HepG2 (cell line): ENCODE measurements around the gene BABAM2. TPM values are rescaled to one million over a fixed set of nuclear protein-coding genes. Genes with fewer than 3 reads are reported as not detected.
A peak's percentile ranks its signal among the peaks of the same experiment; 100 is the strongest.

ENCODE experiments used
- CENPT ChIP-seq: sonication (generic); formaldehyde crosslinking; IDR thresholded peaks from 2 replicates; pipeline ENCODE4 v1.8.0; 2022; ENCODE audit warnings: low read depth, mild to moderate bottlenecking, moderate library complexity, missing genetic modification reagents
- DR1 ChIP-seq: sonication (generic); formaldehyde crosslinking; IDR thresholded peaks from 2 replicates; pipeline ENCODE4 v1.8.0; 2021; ENCODE audit warnings: mild to moderate bottlenecking, missing genetic modification reagents, inconsistent platforms
- EZH2 ChIP-seq: conservative IDR thresholded peaks from 2 replicates; pipeline ENCODE4 v1.6.1; 2012; ENCODE audit warnings: mild to moderate bottlenecking, low read depth, low read length, moderate library complexity
- NPAS2 ChIP-seq: sonication (generic); formaldehyde crosslinking; IDR thresholded peaks from 2 replicates; pipeline ENCODE4 v1.8.0; 2022; ENCODE audit warnings: mild to moderate bottlenecking, missing genetic modification reagents, borderline replicate concordance
- PCBP2 ChIP-seq: fragments of 200-400 bp; formaldehyde crosslinking; optimal IDR thresholded peaks from 2 replicates; pipeline ENCODE3; 2018; ENCODE audit warnings: low read length, low read depth; ENCODE audit not compliant: poor library complexity, severe bottlenecking
- RELA ChIP-seq: sonication (generic); formaldehyde crosslinking; IDR thresholded peaks from 2 replicates; pipeline ENCODE4 v1.4.0; 2020; ENCODE audit warnings: missing genetic modification reagents
- THAP11 ChIP-seq: IDR thresholded peaks from 2 replicates; pipeline ENCODE4 v1.6.1; 2016; ENCODE audit warnings: missing biosample characterization, missing genetic modification reagents
- ZEB1 ChIP-seq: IDR thresholded peaks from 2 replicates; pipeline ENCODE4 v1.6.1; 2012; ENCODE audit warnings: mild to moderate bottlenecking, low read depth, inconsistent platforms; ENCODE audit not compliant: insufficient replicate concordance
- ZNF101 ChIP-seq: sonication (generic); formaldehyde crosslinking; IDR thresholded peaks from 2 replicates; pipeline ENCODE4 v1.4.0; 2020; ENCODE audit warnings: mild to moderate bottlenecking, low read depth, missing genetic modification reagents, borderline replicate concordance
- ZNF33B ChIP-seq: sonication (generic); formaldehyde crosslinking; IDR thresholded peaks from 2 replicates; pipeline ENCODE4 v1.5.1; 2020; ENCODE audit warnings: mild to moderate bottlenecking, missing genetic modification reagents
- ZNF496 ChIP-seq: sonication (generic); formaldehyde crosslinking; IDR thresholded peaks from 2 replicates; pipeline ENCODE4 v1.8.1; 2023; ENCODE audit warnings: mild to moderate bottlenecking, moderate library complexity, missing genetic modification reagents; ENCODE audit not compliant: insufficient replicate concordance
- ZSCAN22 ChIP-seq: sonication (generic); formaldehyde crosslinking; IDR thresholded peaks from 2 replicates; pipeline ENCODE4 v1.4.0; 2020; ENCODE audit warnings: mild to moderate bottlenecking, missing genetic modification reagents
- polyA plus RNA-seq, 8 experiments: library from polyadenylated mRNA; depleted of rRNA in 3 of 8; stranded (reverse) in 7 of 8; unstranded in 1 of 8; fragments of >200 nt; fragmentation: Illumina TruSeq in 4 of 8; extraction: Trizol in 4 of 8; gene quantifications; 2 replicates each; pipeline versions ENCODE4 v1.2.1 to v1.2.3, GENCODE V29; 2011 to 2016; ENCODE audit warnings: low read depth in 4 of 8, missing spikeins in 1 of 8, mixed read lengths in 1 of 8; ENCODE audit not compliant: insufficient read depth in 1 of 8
- total RNA-seq, 5 experiments: library from RNA; depleted of rRNA; stranded (reverse); fragments of >200 nt; fragmentation: Illumina TruSeq; extraction: Trizol; gene quantifications; 2 replicates each; pipeline ENCODE4 v1.2.3, GENCODE V29; 2016; ENCODE audit warnings: low read depth in 1 of 5
- TF ChIP-seq, protein P1 (sequence below): sonication (generic); formaldehyde crosslinking; IDR thresholded peaks from 2 replicates; pipeline ENCODE4 v1.4.0; 2020; ENCODE audit warnings: mild to moderate bottlenecking, missing genetic modification reagents
- TF ChIP-seq, protein P2 (sequence below): sonication (generic); formaldehyde crosslinking; IDR thresholded peaks from 2 replicates; pipeline ENCODE4 v1.5.1; 2020; ENCODE audit warnings: missing genetic modification reagents, mild to moderate bottlenecking, borderline replicate concordance
- TF ChIP-seq, protein P3 (sequence below): IDR thresholded peaks from 2 replicates; pipeline ENCODE4 v1.6.1; 2016; ENCODE audit warnings: low read depth
- TF ChIP-seq, protein P4 (sequence below): sonication (generic); formaldehyde crosslinking; IDR thresholded peaks from 2 replicates; pipeline ENCODE4 v1.4.0; 2020; ENCODE audit warnings: missing genetic modification reagents, mild to moderate bottlenecking, borderline replicate concordance
- TF ChIP-seq, protein P5 (sequence below): sonication (generic); formaldehyde crosslinking; IDR thresholded peaks from 2 replicates; pipeline ENCODE4 v1.4.0; 2020; ENCODE audit warnings: missing genetic modification reagents

BABAM2 gene
- total and polyA plus RNA-seq, 2 of the 13 experiments (the other 11 are each of a cell fraction or from before 2014, with no cell fraction given) = 24.9 to 28.0 TPM

DNA sequence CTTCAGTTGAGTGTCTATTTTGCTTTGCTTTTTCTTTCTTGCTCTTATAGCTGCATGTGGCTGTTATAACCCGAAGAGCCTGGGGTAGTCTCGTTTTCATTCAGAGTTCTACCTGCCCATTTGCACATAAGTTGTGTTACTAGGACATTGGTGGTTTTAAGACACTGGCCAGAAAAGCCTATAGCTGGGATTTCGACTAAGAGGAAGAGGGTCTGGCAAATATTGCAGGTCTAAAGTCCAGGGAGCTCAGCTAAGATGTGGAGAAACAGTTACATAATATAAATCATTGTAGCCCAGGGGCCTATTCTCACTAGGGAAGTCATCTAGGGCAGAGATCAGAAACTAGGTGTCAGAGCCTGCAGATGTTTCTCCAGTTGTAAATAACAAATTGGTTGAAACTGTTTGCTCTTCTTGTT lies 120.8 kb downstream of the BABAM2 start (continued):
- no peak for TF ChIP-seq RELA (CRISPR knock-in tag)
- TF ChIP-seq DR1 (CRISPR knock-in tag) = no peak
- TF ChIP-seq, protein P1, sequence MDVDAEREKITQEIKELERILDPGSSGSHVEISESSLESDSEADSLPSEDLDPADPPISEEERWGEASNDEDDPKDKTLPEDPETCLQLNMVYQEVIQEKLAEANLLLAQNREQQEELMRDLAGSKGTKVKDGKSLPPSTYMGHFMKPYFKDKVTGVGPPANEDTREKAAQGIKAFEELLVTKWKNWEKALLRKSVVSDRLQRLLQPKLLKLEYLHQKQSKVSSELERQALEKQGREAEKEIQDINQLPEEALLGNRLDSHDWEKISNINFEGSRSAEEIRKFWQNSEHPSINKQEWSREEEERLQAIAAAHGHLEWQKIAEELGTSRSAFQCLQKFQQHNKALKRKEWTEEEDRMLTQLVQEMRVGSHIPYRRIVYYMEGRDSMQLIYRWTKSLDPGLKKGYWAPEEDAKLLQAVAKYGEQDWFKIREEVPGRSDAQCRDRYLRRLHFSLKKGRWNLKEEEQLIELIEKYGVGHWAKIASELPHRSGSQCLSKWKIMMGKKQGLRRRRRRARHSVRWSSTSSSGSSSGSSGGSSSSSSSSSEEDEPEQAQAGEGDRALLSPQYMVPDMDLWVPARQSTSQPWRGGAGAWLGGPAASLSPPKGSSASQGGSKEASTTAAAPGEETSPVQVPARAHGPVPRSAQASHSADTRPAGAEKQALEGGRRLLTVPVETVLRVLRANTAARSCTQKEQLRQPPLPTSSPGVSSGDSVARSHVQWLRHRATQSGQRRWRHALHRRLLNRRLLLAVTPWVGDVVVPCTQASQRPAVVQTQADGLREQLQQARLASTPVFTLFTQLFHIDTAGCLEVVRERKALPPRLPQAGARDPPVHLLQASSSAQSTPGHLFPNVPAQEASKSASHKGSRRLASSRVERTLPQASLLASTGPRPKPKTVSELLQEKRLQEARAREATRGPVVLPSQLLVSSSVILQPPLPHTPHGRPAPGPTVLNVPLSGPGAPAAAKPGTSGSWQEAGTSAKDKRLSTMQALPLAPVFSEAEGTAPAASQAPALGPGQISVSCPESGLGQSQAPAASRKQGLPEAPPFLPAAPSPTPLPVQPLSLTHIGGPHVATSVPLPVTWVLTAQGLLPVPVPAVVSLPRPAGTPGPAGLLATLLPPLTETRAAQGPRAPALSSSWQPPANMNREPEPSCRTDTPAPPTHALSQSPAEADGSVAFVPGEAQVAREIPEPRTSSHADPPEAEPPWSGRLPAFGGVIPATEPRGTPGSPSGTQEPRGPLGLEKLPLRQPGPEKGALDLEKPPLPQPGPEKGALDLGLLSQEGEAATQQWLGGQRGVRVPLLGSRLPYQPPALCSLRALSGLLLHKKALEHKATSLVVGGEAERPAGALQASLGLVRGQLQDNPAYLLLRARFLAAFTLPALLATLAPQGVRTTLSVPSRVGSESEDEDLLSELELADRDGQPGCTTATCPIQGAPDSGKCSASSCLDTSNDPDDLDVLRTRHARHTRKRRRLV (CRISPR knock-in tag) = no peak
- no peak for TF ChIP-seq EZH2
- no peak for TF ChIP-seq ZNF101
- TF ChIP-seq ZEB1 = no peak
- TF ChIP-seq, protein P2, sequence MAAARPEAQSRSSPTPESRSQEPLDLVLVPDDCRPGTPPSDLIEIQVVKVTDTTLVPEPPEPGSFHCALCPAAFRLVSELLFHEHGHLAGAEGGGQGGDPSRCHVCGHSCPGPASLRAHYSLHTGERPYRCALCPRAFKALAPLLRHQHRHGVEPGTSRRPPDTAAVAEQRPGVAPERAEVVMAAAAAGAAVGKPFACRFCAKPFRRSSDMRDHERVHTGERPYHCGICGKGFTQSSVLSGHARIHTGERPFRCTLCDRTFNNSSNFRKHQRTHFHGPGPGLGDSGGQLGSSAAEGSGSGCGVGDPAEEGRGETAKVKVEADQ (CRISPR knock-in tag) = no peak
- TF ChIP-seq ZNF33B = no peak
- TF ChIP-seq, protein P3, sequence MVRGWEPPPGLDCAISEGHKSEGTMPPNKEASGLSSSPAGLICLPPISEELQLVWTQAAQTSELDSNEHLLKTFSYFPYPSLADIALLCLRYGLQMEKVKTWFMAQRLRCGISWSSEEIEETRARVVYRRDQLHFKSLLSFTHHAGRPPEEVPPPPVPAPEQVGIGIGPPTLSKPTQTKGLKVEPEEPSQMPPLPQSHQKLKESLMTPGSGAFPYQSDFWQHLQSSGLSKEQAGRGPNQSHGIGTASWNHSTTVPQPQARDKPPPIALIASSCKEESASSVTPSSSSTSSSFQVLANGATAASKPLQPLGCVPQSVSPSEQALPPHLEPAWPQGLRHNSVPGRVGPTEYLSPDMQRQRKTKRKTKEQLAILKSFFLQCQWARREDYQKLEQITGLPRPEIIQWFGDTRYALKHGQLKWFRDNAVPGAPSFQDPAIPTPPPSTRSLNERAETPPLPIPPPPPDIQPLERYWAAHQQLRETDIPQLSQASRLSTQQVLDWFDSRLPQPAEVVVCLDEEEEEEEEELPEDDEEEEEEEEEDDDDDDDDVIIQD = peak; percentile 92; the same call in 1 of the 2 replicates
- no peak for TF ChIP-seq PCBP2
- TF ChIP-seq THAP11 (CRISPR knock-in tag) = peak; percentile 58
- TF ChIP-seq ZSCAN22 = no peak
- no peak for TF ChIP-seq CENPT (CRISPR knock-in tag)
- TF ChIP-seq, protein P4, sequence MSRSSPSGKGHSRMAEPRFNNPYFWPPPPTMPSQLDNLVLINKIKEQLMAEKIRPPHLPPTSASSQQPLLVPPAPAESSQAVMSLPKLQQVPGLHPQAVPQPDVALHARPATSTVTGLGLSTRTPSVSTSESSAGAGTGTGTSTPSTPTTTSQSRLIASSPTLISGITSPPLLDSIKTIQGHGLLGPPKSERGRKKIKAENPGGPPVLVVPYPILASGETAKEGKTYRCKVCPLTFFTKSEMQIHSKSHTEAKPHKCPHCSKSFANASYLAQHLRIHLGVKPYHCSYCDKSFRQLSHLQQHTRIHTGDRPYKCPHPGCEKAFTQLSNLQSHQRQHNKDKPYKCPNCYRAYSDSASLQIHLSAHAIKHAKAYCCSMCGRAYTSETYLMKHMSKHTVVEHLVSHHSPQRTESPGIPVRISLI = no peak
- no peak for TF ChIP-seq ZNF496 (CRISPR knock-in tag)
- TF ChIP-seq, protein P5, sequence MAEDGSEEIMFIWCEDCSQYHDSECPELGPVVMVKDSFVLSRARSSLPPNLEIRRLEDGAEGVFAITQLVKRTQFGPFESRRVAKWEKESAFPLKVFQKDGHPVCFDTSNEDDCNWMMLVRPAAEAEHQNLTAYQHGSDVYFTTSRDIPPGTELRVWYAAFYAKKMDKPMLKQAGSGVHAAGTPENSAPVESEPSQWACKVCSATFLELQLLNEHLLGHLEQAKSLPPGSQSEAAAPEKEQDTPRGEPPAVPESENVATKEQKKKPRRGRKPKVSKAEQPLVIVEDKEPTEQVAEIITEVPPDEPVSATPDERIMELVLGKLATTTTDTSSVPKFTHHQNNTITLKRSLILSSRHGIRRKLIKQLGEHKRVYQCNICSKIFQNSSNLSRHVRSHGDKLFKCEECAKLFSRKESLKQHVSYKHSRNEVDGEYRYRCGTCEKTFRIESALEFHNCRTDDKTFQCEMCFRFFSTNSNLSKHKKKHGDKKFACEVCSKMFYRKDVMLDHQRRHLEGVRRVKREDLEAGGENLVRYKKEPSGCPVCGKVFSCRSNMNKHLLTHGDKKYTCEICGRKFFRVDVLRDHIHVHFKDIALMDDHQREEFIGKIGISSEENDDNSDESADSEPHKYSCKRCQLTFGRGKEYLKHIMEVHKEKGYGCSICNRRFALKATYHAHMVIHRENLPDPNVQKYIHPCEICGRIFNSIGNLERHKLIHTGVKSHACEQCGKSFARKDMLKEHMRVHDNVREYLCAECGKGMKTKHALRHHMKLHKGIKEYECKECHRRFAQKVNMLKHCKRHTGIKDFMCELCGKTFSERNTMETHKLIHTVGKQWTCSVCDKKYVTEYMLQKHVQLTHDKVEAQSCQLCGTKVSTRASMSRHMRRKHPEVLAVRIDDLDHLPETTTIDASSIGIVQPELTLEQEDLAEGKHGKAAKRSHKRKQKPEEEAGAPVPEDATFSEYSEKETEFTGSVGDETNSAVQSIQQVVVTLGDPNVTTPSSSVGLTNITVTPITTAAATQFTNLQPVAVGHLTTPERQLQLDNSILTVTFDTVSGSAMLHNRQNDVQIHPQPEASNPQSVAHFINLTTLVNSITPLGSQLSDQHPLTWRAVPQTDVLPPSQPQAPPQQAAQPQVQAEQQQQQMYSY (CRISPR knock-in tag) = no peak
- TF ChIP-seq NPAS2 = no peak
